Thymus (tissue), 11 donors: Measurements from ENCODE around the gene FYCO1. TPM values are rescaled to one million over a fixed set of nuclear protein-coding genes. Genes with fewer than 3 reads are reported as not detected.

Source experiments
- DNase-seq, 9 donors: peaks; one replicate each; pipeline ENCODE4 v3.0.0-alpha.2; 2013; ENCODE audit warnings: low spot score in 9 of 9, low read depth in 6 of 9, missing footprints in 1 of 9
- H3K27ac ChIP-seq, 2 donors: one replicate each; pipeline ENCODE4 v1.5.1; 2013; ENCODE audit warnings: control low read depth in 1 of 2, low read depth in 1 of 2, low read length in 1 of 2, mild to moderate bottlenecking in 1 of 2, moderate library complexity in 1 of 2
- H3K27me3 ChIP-seq, 2 donors: one replicate each; pipeline ENCODE4 v1.5.1; 2013; ENCODE audit warnings: low read length in 1 of 2; ENCODE audit not compliant: control insufficient read depth in 2 of 2, insufficient read depth in 1 of 2
- H3K36me3 ChIP-seq, 2 donors: one replicate each; pipeline ENCODE4 v1.5.1; 2013; ENCODE audit warnings: low read length in 1 of 2, mild to moderate bottlenecking in 1 of 2, moderate library complexity in 1 of 2; ENCODE audit not compliant: control insufficient read depth in 2 of 2, insufficient read depth in 2 of 2
- H3K4me1 ChIP-seq, 2 donors: one replicate each; pipeline ENCODE4 v1.5.1; 2013; ENCODE audit warnings: low read length in 2 of 2; ENCODE audit not compliant: control insufficient read depth in 2 of 2, insufficient read depth in 2 of 2
- H3K4me3 ChIP-seq, 2 donors: one replicate each; pipeline ENCODE4 v1.5.1; 2013; ENCODE audit warnings: low read length in 2 of 2, control low read depth in 1 of 2, mild to moderate bottlenecking in 1 of 2
- H3K9me3 ChIP-seq, 2 donors: one replicate each; pipeline ENCODE4 v1.5.1; 2013; ENCODE audit warnings: low read length in 1 of 2, mild to moderate bottlenecking in 1 of 2; ENCODE audit not compliant: control insufficient read depth in 2 of 2, insufficient read depth in 1 of 2
- WGBS: extraction: QIAGEN DNeasy Blood & Tissue Kit; methylation state at CpG from one replicate; pipeline ENCODE4 v1.1.7; 2013; 5-methylcytosine and 5-hydroxymethylcytosine counted together
- polyA plus RNA-seq: library from polyadenylated mRNA; stranded (reverse); fragments of 200-250 nt; gene quantifications from one replicate; pipeline ENCODE4 v1.2.3, GENCODE V29; 2013
- total RNA-seq: library from RNA; stranded (reverse); fragments of 120-200 nt; gene quantifications from one replicate; pipeline ENCODE4 v1.2.4, GENCODE V29; 2013
- donor health status: healthy.

The FYCO1 gene
- total and polyA plus RNA-seq, 2 donors: 7.8 to 8.1 TPM

DNA sequence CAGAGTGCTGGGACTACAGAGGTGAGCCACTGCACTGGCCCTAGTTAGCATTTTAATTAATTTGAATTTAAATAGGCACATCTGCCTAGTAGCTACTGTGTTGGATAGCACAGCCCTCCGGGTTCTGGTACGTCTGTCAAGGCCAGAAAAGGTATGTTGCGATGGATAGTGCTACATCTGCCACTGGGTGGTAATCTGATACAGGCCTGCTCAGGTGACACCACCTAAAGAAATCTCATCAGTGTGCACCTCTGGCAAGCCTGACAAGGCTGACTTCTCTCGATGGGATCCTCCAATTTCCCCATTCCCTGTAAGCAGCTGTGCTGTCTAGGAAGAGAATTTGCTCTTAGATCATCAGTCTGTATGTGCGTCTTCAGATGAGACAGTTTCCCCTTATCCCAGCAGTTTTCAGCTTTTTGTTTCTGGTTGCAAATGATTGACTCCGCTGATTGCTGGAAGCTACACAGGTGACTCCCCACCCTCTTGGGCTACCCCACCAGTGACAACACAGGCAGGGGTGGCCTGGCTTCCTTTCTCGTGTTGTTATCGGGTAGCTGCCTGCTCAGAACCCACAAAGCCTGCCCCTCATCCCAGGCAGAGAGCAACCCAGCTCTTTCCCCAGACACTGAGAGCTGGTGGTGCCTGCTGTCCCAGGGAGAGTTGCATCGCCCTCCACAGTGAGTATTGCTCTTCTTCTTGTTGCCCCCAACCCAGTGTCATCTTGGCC lies 109.5 kb downstream of the FYCO1 start, which contains the start of gene CCR9:
Gene CCR9, plus strand, starts transcription at position 565 of the 727 bp plus-strand sequence. CDS start 8,391 bp downstream, outside the sequence.
- DNase-seq: peak in 3 of 9 donors; percentile 74 to 89 (median 77)
- no peaks in the 10 kb centered on the region for H3K9me3 ChIP-seq
- WGBS: 43% methylated on average over 9 of the region's 9 CpGs
- H3K27me3 ChIP-seq: no peaks in the 10 kb centered on the region
- H3K4me1 ChIP-seq: peaks cover 35 to 71% of the 10 kb centered on the region in 2 donors
- peak within 1 kb of the TSS; percentile 92 to 95 for H3K27ac ChIP-seq
- peaks cover 20 to 29% of the 10 kb centered on the region in 2 donors for H3K36me3 ChIP-seq
- peak within 1 kb of the TSS; percentile 71 to 88 for H3K4me3 ChIP-seq

DNA sequence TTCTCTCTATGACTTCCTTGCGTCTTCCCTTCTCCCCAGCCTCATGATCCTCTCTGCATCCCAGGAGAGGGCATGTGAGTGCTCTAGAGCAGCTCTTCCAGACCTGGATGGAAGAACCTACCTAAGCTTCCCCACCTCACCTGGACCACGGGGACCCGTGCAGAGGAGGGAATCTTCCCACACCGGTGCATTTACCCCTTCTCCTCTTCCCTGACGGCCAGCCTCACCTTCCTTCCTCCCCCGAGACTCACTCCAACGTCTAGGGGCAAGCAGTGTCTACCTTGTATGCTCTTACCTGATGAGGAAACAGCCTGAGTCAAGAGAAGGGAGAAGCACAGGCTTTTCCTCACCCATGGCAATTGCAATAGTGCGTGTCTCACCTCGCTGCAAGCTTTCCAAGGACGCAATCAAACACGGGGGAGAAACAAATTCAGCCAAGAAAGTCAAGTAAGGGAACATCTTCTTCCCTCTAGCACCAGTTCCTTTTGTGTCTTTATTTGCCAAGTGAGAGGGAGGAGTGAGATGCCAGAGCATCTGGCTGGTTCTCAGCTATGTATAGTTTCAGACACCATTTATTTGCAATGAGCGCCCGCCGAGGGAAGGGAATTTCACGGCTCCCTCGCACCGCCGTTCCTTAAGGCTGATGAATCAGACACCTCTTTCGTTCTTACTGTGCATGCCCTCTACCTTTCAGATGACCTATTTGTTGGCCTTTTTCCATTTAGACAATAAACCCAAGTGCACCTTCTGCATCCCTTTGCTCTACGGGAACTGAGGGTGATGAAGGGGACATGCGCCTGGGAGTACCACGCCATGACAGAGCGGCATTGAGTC lies 111.0 kb downstream of the FYCO1 start:
- H3K4me1 ChIP-seq: peaks cover 49 to 78% of the 10 kb centered on the region in 2 donors
- DNase-seq: no peak
- 89% methylated on average over 23 of the region's 23 CpGs for WGBS
- H3K36me3 ChIP-seq: peaks cover 20 to 29% of the 10 kb centered on the region in 2 donors
- H3K27ac ChIP-seq: peak overlapping the region; percentile 15 to 38
- H3K27me3 ChIP-seq: no peaks in the 10 kb centered on the region
- no peaks in the 10 kb centered on the region for H3K9me3 ChIP-seq
- H3K4me3 ChIP-seq: no peak overlapping the region

DNA sequence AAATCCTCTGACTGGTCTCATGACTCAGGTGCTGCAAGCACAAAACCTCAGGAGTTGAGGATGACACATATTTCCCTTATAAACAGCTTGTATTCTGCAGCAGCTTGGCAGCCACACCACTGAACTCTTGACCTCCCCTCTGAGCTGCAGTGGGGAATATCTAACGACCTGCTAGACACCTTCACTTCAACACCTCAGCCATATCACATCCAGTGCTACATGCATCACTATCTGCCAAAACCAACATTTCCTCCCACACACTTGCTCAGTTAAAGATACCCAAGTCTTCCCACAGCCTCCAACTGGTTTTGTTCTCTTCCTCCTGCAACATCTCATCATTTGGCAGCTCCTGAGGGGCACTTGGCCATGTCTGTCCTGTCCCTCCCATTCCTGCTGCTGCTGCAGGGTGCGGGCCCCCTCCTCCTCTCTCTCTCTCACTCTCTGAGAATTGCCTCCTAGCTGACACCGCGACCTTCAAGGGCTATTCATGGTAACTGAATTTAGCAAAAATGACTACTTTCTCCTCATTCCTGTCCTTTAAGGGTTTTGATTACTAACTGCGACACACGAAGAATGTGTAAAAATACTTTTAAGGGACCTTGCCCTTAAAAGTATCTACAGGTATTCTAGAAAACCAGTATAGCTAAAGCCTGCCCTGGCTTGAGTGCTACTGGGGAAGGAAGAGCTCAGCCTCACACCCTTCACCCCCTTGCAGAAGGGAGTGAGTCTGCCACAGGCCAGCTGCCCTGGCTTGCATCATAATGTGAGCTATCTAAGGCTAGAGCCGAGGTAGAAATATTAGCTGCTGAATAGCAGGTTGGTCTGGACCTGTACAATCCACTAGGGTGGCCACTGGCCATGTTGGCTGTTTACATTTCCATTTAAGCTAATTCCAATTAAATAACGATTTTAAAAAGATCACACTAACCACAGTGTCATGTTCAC lies 114.3 kb downstream of the FYCO1 start:
- WGBS: 61% methylated on average over 8 of the region's 8 CpGs
- Histone ChIP-seq H3K4me1 (peaks cover 65 to 89% of the 10 kb centered on the region in 2 donors), H3K27me3 (no peaks in the 10 kb centered on the region), H3K36me3 (peaks cover 8 to 12% of the 10 kb centered on the region in 2 donors), H3K27ac (peak overlapping the region; percentile 63 to 86), H3K9me3 (no peaks in the 10 kb centered on the region), H3K4me3 (no peak overlapping the region)
- DNase-seq: peak in 2 of 9 donors; percentile 46 to 70

DNA sequence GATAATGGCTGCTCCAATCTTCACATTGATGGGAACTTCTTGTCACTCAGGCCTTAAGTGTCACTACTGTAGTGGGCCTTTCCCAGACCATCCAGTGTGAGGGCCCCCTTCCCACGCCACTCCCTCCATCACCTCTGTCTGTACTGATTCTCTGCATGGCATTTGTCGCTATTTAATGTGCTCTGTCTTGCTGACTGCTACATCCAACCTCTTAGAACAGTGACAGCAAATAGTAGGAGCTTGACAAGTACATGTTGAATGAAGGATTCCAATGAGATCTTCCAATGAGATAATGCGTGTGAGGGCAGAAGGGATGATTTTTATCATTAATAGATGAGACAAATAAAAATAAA lies 114.9 kb downstream of the FYCO1 start:
- WGBS: 89% methylated on average over 3 of the region's 3 CpGs
- no peaks in the 10 kb centered on the region for H3K9me3 ChIP-seq
- no peaks in the 10 kb centered on the region for H3K27me3 ChIP-seq
- peak overlapping the region; percentile 63 to 76 for H3K27ac ChIP-seq
- peaks cover 65 to 89% of the 10 kb centered on the region in 2 donors for H3K4me1 ChIP-seq
- no peak overlapping the region for H3K4me3 ChIP-seq
- DNase-seq: no peak
- peaks cover 6 to 12% of the 10 kb centered on the region in 2 donors for H3K36me3 ChIP-seq

DNA sequence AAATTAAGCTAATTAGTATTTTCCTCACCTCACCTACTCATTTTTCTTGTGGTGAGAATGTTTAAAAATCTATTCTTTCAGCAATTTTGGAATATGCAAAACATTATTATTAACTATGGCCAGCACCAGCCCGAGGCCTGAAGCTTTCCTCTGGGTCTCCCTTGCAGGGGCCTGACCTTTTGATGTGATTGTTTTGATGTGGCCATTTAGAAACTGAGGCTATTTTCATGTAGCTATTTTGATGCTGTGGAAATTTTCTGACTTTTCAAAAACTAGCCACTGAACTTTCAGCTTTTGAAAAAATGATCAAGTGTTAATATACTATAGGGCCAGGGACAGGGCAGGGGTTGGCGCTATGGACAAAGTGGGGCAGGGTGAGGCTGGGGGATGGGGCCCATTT lies 117.5 kb downstream of the FYCO1 start:
- 95% methylated on average over 2 of the region's 2 CpGs for WGBS
- Histone ChIP-seq H3K36me3 (peaks cover 0 to 7% of the 10 kb centered on the region in 2 donors), H3K27me3 (no peaks in the 10 kb centered on the region), H3K4me3 (no peak overlapping the region), H3K9me3 (no peaks in the 10 kb centered on the region), H3K4me1 (peaks cover 68 to 87% of the 10 kb centered on the region in 2 donors), H3K27ac (peak overlapping the region in 1 of 2 donors; percentile 80)
- DNase-seq: no peak

DNA sequence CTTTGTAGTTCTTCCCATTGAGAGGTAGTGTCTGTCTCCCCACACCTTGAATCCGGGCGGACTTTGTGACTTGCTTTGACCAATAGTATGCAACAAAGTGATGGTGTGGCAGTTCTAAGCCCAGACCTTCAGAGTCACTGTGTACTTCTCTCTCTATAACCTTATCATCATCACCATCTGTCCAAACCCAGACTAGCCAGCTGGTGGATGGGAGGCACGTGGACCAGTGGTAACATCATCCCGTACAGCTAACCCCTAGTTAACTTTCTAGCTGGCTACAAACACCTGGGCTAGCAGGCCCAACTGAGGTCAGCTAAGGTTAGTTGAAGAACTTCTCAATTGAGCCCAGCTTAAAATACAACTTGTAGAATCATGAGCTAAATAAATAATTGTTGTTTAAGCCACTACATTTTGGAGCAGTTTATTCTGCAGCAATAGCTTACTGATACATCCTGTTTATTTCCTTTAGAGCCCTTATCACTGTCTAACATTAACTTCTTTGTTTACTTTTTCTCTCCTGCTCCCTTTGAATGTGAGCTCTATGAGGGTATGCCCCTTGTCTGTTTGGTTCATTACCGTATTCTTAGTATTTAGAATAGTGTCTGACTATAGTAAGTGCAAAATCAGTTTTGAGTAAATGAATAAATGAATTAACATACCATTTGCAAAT lies 120.8 kb downstream of the FYCO1 start:
- 56% methylated on average over 5 of the region's 5 CpGs for WGBS
- H3K4me1 ChIP-seq: peaks cover 62 to 92% of the 10 kb centered on the region in 2 donors
- H3K27ac ChIP-seq: peak overlapping the region; percentile 78 to 91
- H3K4me3 ChIP-seq: no peak overlapping the region
- no peaks in the 10 kb centered on the region for H3K9me3 ChIP-seq
- no peaks in the 10 kb centered on the region for H3K27me3 ChIP-seq
- peaks cover 0 to 4% of the 10 kb centered on the region in 2 donors for H3K36me3 ChIP-seq
- DNase-seq: no peak

DNA sequence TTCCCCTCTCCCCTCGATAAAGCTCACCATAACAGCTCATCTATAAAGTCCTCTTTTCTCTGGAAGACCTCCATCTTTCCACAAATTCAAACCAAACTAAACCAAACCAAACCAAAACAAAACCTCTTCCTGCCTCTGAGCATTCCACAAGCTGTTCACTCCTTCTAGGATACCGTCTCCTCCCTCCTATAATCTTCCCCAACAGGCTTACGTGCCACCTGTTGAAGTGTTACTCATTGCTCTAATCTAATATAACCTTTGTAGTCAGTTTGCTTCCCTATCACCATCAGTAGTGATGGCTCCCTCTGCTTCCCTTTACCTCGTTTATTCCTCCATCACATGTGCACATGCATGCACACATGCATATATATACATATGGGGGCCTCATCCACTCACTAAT lies 122.0 kb downstream of the FYCO1 start:
- WGBS: 83% methylated on average over 4 of the region's 4 CpGs
- Histone ChIP-seq H3K4me1 (peaks cover 65 to 92% of the 10 kb centered on the region in 2 donors), H3K27me3 (no peaks in the 10 kb centered on the region), H3K4me3 (no peak overlapping the region), H3K36me3 (peaks cover 0 to 4% of the 10 kb centered on the region in 2 donors), H3K9me3 (no peaks in the 10 kb centered on the region), H3K27ac (peak overlapping the region; percentile 79 to 91)
- no peak for DNase-seq

DNA sequence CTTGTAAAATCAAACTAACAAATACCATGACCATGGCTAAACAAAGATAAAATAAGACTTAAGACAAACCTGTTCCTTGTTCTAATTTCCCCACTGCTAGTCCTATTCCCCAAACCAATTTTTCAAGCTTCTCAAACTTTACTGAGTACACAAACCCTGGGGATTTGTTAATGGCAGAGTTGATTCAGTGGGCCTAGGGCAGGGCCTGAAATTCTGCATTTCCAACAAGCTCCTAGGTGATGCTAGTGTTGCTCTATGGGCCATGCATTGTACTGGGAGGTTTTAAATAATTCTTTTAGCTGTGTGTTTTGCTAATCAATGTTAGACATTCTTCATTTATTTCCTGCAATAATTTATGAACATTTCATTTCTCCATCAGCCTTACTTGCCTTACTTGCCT lies 122.6 kb downstream of the FYCO1 start:
- Histone ChIP-seq H3K4me3 (peak overlapping the region in 1 of 2 donors; percentile 27), H3K27ac (peak overlapping the region; percentile 91 to 93), H3K36me3 (peaks cover 0 to 4% of the 10 kb centered on the region in 2 donors), H3K4me1 (peaks cover 66 to 92% of the 10 kb centered on the region in 2 donors), H3K27me3 (no peaks in the 10 kb centered on the region), H3K9me3 (no peaks in the 10 kb centered on the region)
- DNase-seq: no peak
